ENCODE measurements around the gene SMARCB1. TPM values are rescaled to one million over a fixed set of nuclear protein-coding genes. Genes with fewer than 3 reads are reported as not detected.
A peak's percentile ranks its signal among the peaks of the same experiment; 100 is the strongest.

The SMARCB1 gene
- total RNA-seq, 1 donor, result 65.4 TPM

GRCh38 chr22:23828800-23829680 lies 42.3 kb downstream of the SMARCB1 start:
- no peak for DNase-seq (ENCODE audit: low read depth in 2 of 3, low spot score in 2 of 3)

GRCh38 chr22:23829845-23830372 lies 43.1 kb downstream of the SMARCB1 start:
- DNase-seq (ENCODE audit: low read depth in 2 of 3, low spot score in 2 of 3), result no peak

GRCh38 chr22:23831261-23831660 lies 44.5 kb downstream of the SMARCB1 start:
- DNase-seq (ENCODE audit: low read depth in 2 of 3, low spot score in 2 of 3), result no peak

- DNase-seq (ENCODE audit: low read depth in 2 of 3, low spot score in 2 of 3), result no peak
Observed at GRCh38 chr22:23831781-23832180, 45.0 kb downstream of the SMARCB1 start.

- DNase-seq (ENCODE audit: low read depth in 2 of 3, low spot score in 2 of 3), result no peak
Observed at GRCh38 chr22:23832226-23833016, 45.7 kb downstream of the SMARCB1 start.

GRCh38 chr22:23833017-23833751 lies 46.4 kb downstream of the SMARCB1 start:
- DNase-seq (ENCODE audit: low read depth in 2 of 3, low spot score in 2 of 3), result no peak

GRCh38 chr22:23833911-23834317 lies 47.1 kb downstream of the SMARCB1 start:
- DNase-seq (ENCODE audit: low read depth in 2 of 3, low spot score in 2 of 3), result no peak

- DNase-seq (ENCODE audit: low read depth in 2 of 3, low spot score in 2 of 3), result no peak
Observed at GRCh38 chr22:23834406-23834792, 47.6 kb downstream of the SMARCB1 start.

- no peak for DNase-seq (ENCODE audit: low read depth in 2 of 3, low spot score in 2 of 3)
Observed at GRCh38 chr22:23834793-23835483, 48.2 kb downstream of the SMARCB1 start.

- DNase-seq (ENCODE audit: low read depth in 2 of 3, low spot score in 2 of 3), result no peak
Observed at GRCh38 chr22:23835484-23836144, 48.8 kb downstream of the SMARCB1 start.

GRCh38 chr22:23836281-23836680 lies 49.5 kb downstream of the SMARCB1 start:
- no peak for DNase-seq (ENCODE audit: low read depth in 2 of 3, low spot score in 2 of 3)

GRCh38 chr22:23836692-23837495 lies 50.1 kb downstream of the SMARCB1 start:
- no peak for DNase-seq (ENCODE audit: low read depth in 2 of 3, low spot score in 2 of 3)

GRCh38 chr22:23837496-23837859 lies 50.7 kb downstream of the SMARCB1 start:
- DNase-seq (ENCODE audit: low read depth in 2 of 3, low spot score in 2 of 3), result no peak

- DNase-seq (ENCODE audit: low read depth in 2 of 3, low spot score in 2 of 3), result peak in 1 of 3 donors; percentile 66
Observed at GRCh38 chr22:23837911-23838680, 51.3 kb downstream of the SMARCB1 start.

GRCh38 chr22:23838681-23839468 lies 52.1 kb downstream of the SMARCB1 start, which contains the start of gene DERL3:
TSS of gene DERL3 (minus strand) at chr22:23839006. CDS start at chr22:23838987, 19 bp downstream.
- peak; percentile 81 to 100 (median 99) for DNase-seq (ENCODE audit: low read depth in 2 of 3, low spot score in 2 of 3)

GRCh38 chr22:23840026-23840425 lies 53.3 kb downstream of the SMARCB1 start:
- DNase-seq (ENCODE audit: low read depth in 2 of 3, low spot score in 2 of 3), result no peak

- no peak for DNase-seq (ENCODE audit: low read depth in 2 of 3, low spot score in 2 of 3)
Observed at GRCh38 chr22:23841292-23841691, 54.5 kb downstream of the SMARCB1 start.

Measured in hematopoietic multipotent progenitor cell (in vitro differentiated cells).